Neural cell (in vitro differentiated cells): ENCODE measurements around the gene CLIC4.

Source experiments
- MXI1 ChIP-seq: fragments of 450-650 bp; conservative IDR thresholded peaks from 2 replicates; pipeline ENCODE4 v1.6.1; 2014; ENCODE audit warnings: antibody characterized with exemption, mild to moderate bottlenecking; ENCODE audit not compliant: poor library complexity, severe bottlenecking
- POLR2AphosphoS5 ChIP-seq: IDR thresholded peaks from 2 replicates; pipeline ENCODE4 v1.6.1; 2012
- RAD21 ChIP-seq: fragments of 450-650 bp; conservative IDR thresholded peaks from 2 replicates; pipeline ENCODE4 v1.6.1; 2014; ENCODE audit warnings: antibody characterized with exemption, mild to moderate bottlenecking, moderate library complexity

DNA sequence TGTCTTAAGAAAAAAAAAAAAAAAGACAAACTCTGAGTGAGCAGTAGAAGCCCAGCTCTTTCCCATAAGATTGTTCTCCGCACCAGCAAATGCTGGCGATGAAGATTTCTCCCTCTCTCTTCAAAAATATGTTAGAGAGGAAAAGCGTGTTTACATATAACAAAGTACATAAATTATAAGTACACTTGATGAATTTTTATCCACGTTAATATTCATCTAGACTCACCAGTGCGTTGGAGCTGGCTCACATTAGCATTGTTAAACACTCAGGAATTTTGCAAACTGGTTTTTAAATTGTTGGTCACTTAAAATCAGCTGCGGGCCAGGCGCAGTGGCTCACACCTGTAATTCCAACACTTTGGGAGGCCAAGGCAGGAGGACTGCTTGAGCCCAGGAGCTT lies 128.8 kb downstream of the CLIC4 start:
- TF ChIP-seq MXI1 (no peak), RAD21 (no peak), POLR2AphosphoS5 (no peak)
